PC-3 (cell line): ENCODE data around the gene ALG14. TPM values are rescaled to one million over a fixed set of nuclear protein-coding genes. Genes with fewer than 3 reads are reported as not detected.

ENCODE experiments used
- ATAC-seq: fragments of 200-7000 bp; cut with Tn5 transposase; 2 replicates; pipeline ENCODE4 v1.9.1; 2020; ENCODE audit warnings: mild to moderate bottlenecking, moderate library complexity
- BruUV-seq: library from RNA; stranded (reverse); fragments of 400-500 nt; replicated peaks from 2 replicates; lab custom pipeline; 2021; lab: Mats Ljungman, UMichigan
- CTCF ChIA-PET: fragments of 300-600 bp; sonication (Branson Sonifier 250); formaldehyde crosslinking; loops from one replicate; lab custom pipeline; 2022; ENCODE audit warnings: antibody characterized with exemption; lab: Charles Lee
- POLR2A ChIA-PET: fragments of 300-600 bp; sonication (Branson Sonifier 250); formaldehyde crosslinking; loops from one replicate; lab custom pipeline; 2022; ENCODE audit warnings: antibody characterized with exemption; ENCODE audit not compliant: unreplicated experiment; lab: Charles Lee
- DNase-seq: peaks from one replicate; pipeline ENCODE4 v3.0.0-alpha.2; 2015
- H2AFZ ChIP-seq: fragments of 300-600 bp; sonication (generic); 2 replicates; pipeline ENCODE4 v1.6.0; 2016; ENCODE audit warnings: antibody characterized with exemption, low read length
- H3F3A ChIP-seq: fragments of 300-600 bp; sonication (generic); one replicate; pipeline ENCODE4 v1.6.0; 2017; ENCODE audit warnings: antibody characterized with exemption, low read length, control low read depth, mild to moderate bottlenecking; ENCODE audit not compliant: unreplicated experiment
- H3K27ac ChIP-seq: fragments of 300-600 bp; sonication (generic); 2 replicates; pipeline ENCODE4 v1.5.1; 2016; ENCODE audit warnings: mild to moderate bottlenecking, low read length
- H3K27me3 ChIP-seq: fragments of 300-600 bp; sonication (generic); 2 replicates; pipeline ENCODE4 v1.6.1; 2016; ENCODE audit warnings: low read length, mixed read lengths
- H3K36me3 ChIP-seq: fragments of 300-600 bp; sonication (generic); 2 replicates; pipeline ENCODE4 v1.6.1; 2016; ENCODE audit warnings: low read depth, mixed run types, low read length, mixed read lengths
- H3K4me1 ChIP-seq: fragments of 300-600 bp; sonication (generic); 2 replicates; pipeline ENCODE4 v1.5.1; 2016; ENCODE audit warnings: low read length; ENCODE audit not compliant: insufficient read depth
- H3K4me2 ChIP-seq: fragments of 300-600 bp; sonication (generic); 2 replicates; pipeline ENCODE4 v1.6.0; 2016; ENCODE audit warnings: low read length
- H3K4me3 ChIP-seq: fragments of 300-600 bp; sonication (generic); 2 replicates; pipeline ENCODE4 v1.5.1; 2016; ENCODE audit warnings: mild to moderate bottlenecking, low read length, mixed read lengths
- H3K79me2 ChIP-seq: fragments of 300-600 bp; sonication (generic); 2 replicates; pipeline ENCODE4 v1.6.1; 2017; ENCODE audit warnings: low read length, mixed read lengths
- H3K9ac ChIP-seq: fragments of 300-600 bp; sonication (generic); 2 replicates; pipeline ENCODE4 v1.6.0; 2016; ENCODE audit warnings: mild to moderate bottlenecking, low read length
- H3K9me2 ChIP-seq: fragments of 300-600 bp; sonication (generic); replicated peaks from 2 replicates; pipeline ENCODE4 v1.6.1; 2016; ENCODE audit warnings: mixed run types, low read length, mixed read lengths
- H3K9me3 ChIP-seq: fragments of 300-600 bp; sonication (generic); 2 replicates; pipeline ENCODE4 v1.6.1; 2016; ENCODE audit warnings: low read length, mixed read lengths
- H4K20me1 ChIP-seq: fragments of 300-600 bp; sonication (generic); 2 replicates; pipeline ENCODE4 v1.6.1; 2016; ENCODE audit warnings: low read length, mixed read lengths
- CTCF ChIP-seq: fragments of 300-600 bp; sonication (generic); conservative IDR thresholded peaks from 2 replicates; pipeline ENCODE4 v1.5.1; 2017; ENCODE audit warnings: antibody characterized with exemption, low read depth, mild to moderate bottlenecking, low read length
- EZH2 ChIP-seq: fragments of 300-600 bp; sonication (generic); IDR thresholded peaks from one replicate; pipeline ENCODE4 v1.6.1; 2017; ENCODE audit warnings: antibody characterized with exemption, mild to moderate bottlenecking, low read length; ENCODE audit not compliant: unreplicated experiment
- EZH2phosphoT487 ChIP-seq: fragments of 300-600 bp; sonication (generic); IDR thresholded peaks from 2 replicates; pipeline ENCODE4 v1.6.1; 2018; ENCODE audit warnings: mild to moderate bottlenecking, antibody characterized with exemption, low read length, borderline replicate concordance
- intact Hi-C: fragments of 100-400 bp; cut with micrococcal nuclease; formaldehyde crosslinking; loops from 2 replicates; pipeline ENCODE4 v1.9.0; 2023
- total RNA-seq: library from RNA; depleted of rRNA; stranded (reverse); fragments of >200 nt; gene quantifications from 2 replicates; pipeline ENCODE4 v1.2.3, GENCODE V29; 2014

The ALG14 gene
- total RNA-seq, 1 experiment from 2014 or later, result 3.4 TPM

GRCh38 chr1:95111014-95111413 is 38.3 kb upstream of the ALG14 start:
- DNase-seq (no peak), ATAC-seq (no peak)
- H3K9ac ChIP-seq, result no peak overlapping the region
- no peak overlapping the region for H3K4me3 ChIP-seq
- POLR2A ChIA-PET, result no interaction called here
- no peaks in the 10 kb centered on the region for H3K4me1 ChIP-seq
- no peaks in the 10 kb centered on the region for H3K27me3 ChIP-seq
- BruUV-seq, result no TSS peak
- no peaks in the 10 kb centered on the region for H4K20me1 ChIP-seq
- no peaks in the 10 kb centered on the region for H3K9me2 ChIP-seq
- H2AFZ ChIP-seq, result no peak overlapping the region
- H3K36me3 ChIP-seq, result no peaks in the 10 kb centered on the region
- CTCF ChIA-PET, result no interaction called here
- intact Hi-C loops, result loop anchor here (10.0 kb wide), 1 partner anchor 256 kb away; no protein-coding TSS in a partner anchor
- no peaks in the 10 kb centered on the region for H3K79me2 ChIP-seq
- H3K4me2 ChIP-seq, result no peak overlapping the region
- no peaks in the 10 kb centered on the region for H3K9me3 ChIP-seq
- no peaks in the 10 kb centered on the region for H3F3A ChIP-seq
- H3K27ac ChIP-seq, result no peak overlapping the region
- no peak for TF ChIP-seq EZH2phosphoT487
- no peak for TF ChIP-seq EZH2
- TF ChIP-seq CTCF, result no peak

- H2AFZ ChIP-seq, result no peak overlapping the region
- no peak for DNase-seq
- no peaks in the 10 kb centered on the region for H3K4me1 ChIP-seq
- no peak overlapping the region for H3K27ac ChIP-seq
- H3K4me2 ChIP-seq, result no peak overlapping the region
- no peaks in the 10 kb centered on the region for H3K9me3 ChIP-seq
- no peaks in the 10 kb centered on the region for H3K9me2 ChIP-seq
- no peak for ATAC-seq
- H3K9ac ChIP-seq, result no peak overlapping the region
- H3K79me2 ChIP-seq, result no peaks in the 10 kb centered on the region
- BruUV-seq, result no TSS peak
- intact Hi-C loops, result no loop called here
- TF ChIP-seq CTCF, result no peak
- TF ChIP-seq EZH2, result no peak
- no peak for TF ChIP-seq EZH2phosphoT487
- H3K27me3 ChIP-seq, result no peaks in the 10 kb centered on the region
- H3F3A ChIP-seq, result no peaks in the 10 kb centered on the region
- H3K36me3 ChIP-seq, result no peaks in the 10 kb centered on the region
- ChIA-PET POLR2A (no interaction called here), CTCF (no interaction called here)
- H3K4me3 ChIP-seq, result no peak overlapping the region
- no peaks in the 10 kb centered on the region for H4K20me1 ChIP-seq
Measured at GRCh38 chr1:95108792-95109191, 36.0 kb upstream of the ALG14 start.

GRCh38 chr1:95098196-95098595 is 25.4 kb upstream of the ALG14 start:
- H3K27ac ChIP-seq, result no peak overlapping the region
- no TSS peak for BruUV-seq
- no peak overlapping the region for H2AFZ ChIP-seq

More at GRCh38 chr1:95098196-95098595, 25.4 kb upstream of the ALG14 start:
- H3K4me1 ChIP-seq, result peaks cover 28% of the 10 kb centered on the region
- H3F3A ChIP-seq, result peaks cover 6% of the 10 kb centered on the region
- CTCF ChIA-PET, result interaction anchor here (1.1 kb wide), 1 partner anchor 19 kb away, joined by 3 read pairs; the partner anchor contains the start of gene TLCD4
- H3K4me2 ChIP-seq, result no peak overlapping the region
- H3K27me3 ChIP-seq, result no peaks in the 10 kb centered on the region
- DNase-seq (no peak), ATAC-seq (no peak)
- H4K20me1 ChIP-seq, result no peaks in the 10 kb centered on the region
- H3K4me3 ChIP-seq, result no peak overlapping the region
- no peaks in the 10 kb centered on the region for H3K79me2 ChIP-seq
- no peak overlapping the region for H3K9ac ChIP-seq
- TF ChIP-seq CTCF (no peak), EZH2 (no peak), EZH2phosphoT487 (no peak)
- POLR2A ChIA-PET, result no interaction called here
- intact Hi-C loops, result loop anchor here (5.0 kb wide), 1 partner anchor 134 kb away; the partner anchor contains the start of gene RWDD3
- no peaks in the 10 kb centered on the region for H3K36me3 ChIP-seq
- no peaks in the 10 kb centered on the region for H3K9me3 ChIP-seq
- H3K9me2 ChIP-seq, result no peaks in the 10 kb centered on the region
